ENCODE measurements around the gene MMP1.

The MMP1 gene

GRCh38 chr11:102799681-102800340 is 1.9 kb upstream of the MMP1 start:
- DNase-seq (ENCODE audit: low read depth, low spot score): no peak
- in situ Hi-C loops (cut with HindIII; ENCODE audit: low sequenced_read_pairs): no loop called here
- no peak overlapping the region for H3K4me3 ChIP-seq (ENCODE audit: low read depth, low read length)
- no peak for TF ChIP-seq CTCF (IDR thresholded peaks at IDR 0.05; ENCODE audit: low read depth, low read length)

GRCh38 chr11:102794382-102794781 is 3.6 kb downstream of the MMP1 start:
- no peak overlapping the region for H3K4me3 ChIP-seq (ENCODE audit: low read depth, low read length)
- peak; percentile 10 for DNase-seq (ENCODE audit: low read depth, low spot score)
- in situ Hi-C loops (cut with HindIII; ENCODE audit: low sequenced_read_pairs): no loop called here
- TF ChIP-seq CTCF (IDR thresholded peaks at IDR 0.05; ENCODE audit: low read depth, low read length): peak; percentile 55

- no peak overlapping the region for H3K4me3 ChIP-seq (ENCODE audit: low read depth, low read length)
- no peak for DNase-seq (ENCODE audit: low read depth, low spot score)
- in situ Hi-C loops (cut with HindIII; ENCODE audit: low sequenced_read_pairs): no loop called here
- no peak for TF ChIP-seq CTCF (IDR thresholded peaks at IDR 0.05; ENCODE audit: low read depth, low read length)
These were observed 4.2 kb downstream of the MMP1 start for GRCh38 chr11:102793677-102794290.

GRCh38 chr11:102792604-102793003 is 5.4 kb downstream of the MMP1 start:
- TF ChIP-seq CTCF (IDR thresholded peaks at IDR 0.05; ENCODE audit: low read depth, low read length): no peak
- in situ Hi-C loops (cut with HindIII; ENCODE audit: low sequenced_read_pairs): no loop called here
- H3K4me3 ChIP-seq (ENCODE audit: low read depth, low read length): no peak overlapping the region

GRCh38 chr11:102791271-102792036 is 6.5 kb downstream of the MMP1 start:
- H3K4me3 ChIP-seq (ENCODE audit: low read depth, low read length): no peak overlapping the region
- in situ Hi-C loops (cut with HindIII; ENCODE audit: low sequenced_read_pairs): no loop called here
- DNase-seq (ENCODE audit: low read depth, low spot score): no peak

More at GRCh38 chr11:102792604-102793003, 5.4 kb downstream of the MMP1 start:
- no peak for DNase-seq (ENCODE audit: low read depth, low spot score)

More at GRCh38 chr11:102791271-102792036, 6.5 kb downstream of the MMP1 start:
- TF ChIP-seq CTCF (IDR thresholded peaks at IDR 0.05; ENCODE audit: low read depth, low read length): no peak

Measured in astrocyte of the spinal cord (primary cell).